ENCODE data around the gene PACSIN1. TPM values are rescaled to one million over a fixed set of nuclear protein-coding genes. Genes with fewer than 3 reads are reported as not detected.

PACSIN1 gene
- total RNA-seq, 4 donors from 2014 or later, result 1.2 TPM; not detected in 2

- no peaks in the 10 kb centered on the region for H3K4me1 ChIP-seq
- ATAC-seq, result no peak
- H3K27ac ChIP-seq, result no peak overlapping the region
- peaks cover 3% of the 10 kb centered on the region for H3K27me3 ChIP-seq
- no CpG with 5 or more reads among the region's 2 CpGs for WGBS, 2 donors (ENCODE audit: low coverage in 1 of 2)
- no peak overlapping the region for H3K4me3 ChIP-seq
- H3K9me3 ChIP-seq, result no peaks in the 10 kb centered on the region
- no peak for TF ChIP-seq POLR2A (IDR thresholded peaks at IDR 0.05)
- no peaks in the 10 kb centered on the region for H3K36me3 ChIP-seq
Observed at GRCh38 chr6:34457382-34457741, 8.5 kb upstream of the PACSIN1 start.

GRCh38 chr6:34457742-34458735 lies 7.8 kb upstream of the PACSIN1 start:
- H3K9me3 ChIP-seq, result no peaks in the 10 kb centered on the region
- H3K4me3 ChIP-seq, result no peak overlapping the region
- ATAC-seq, result no peak
- peaks cover 3% of the 10 kb centered on the region for H3K27me3 ChIP-seq
- TF ChIP-seq POLR2A (IDR thresholded peaks at IDR 0.05) (no peak), EP300 (IDR thresholded peaks at IDR 0.05) (no peak), CTCF (IDR thresholded peaks at IDR 0.05) (no peak), POLR2AphosphoS5 (IDR thresholded peaks at IDR 0.05) (no peak)
- no peaks in the 10 kb centered on the region for H3K4me1 ChIP-seq
- H3K27ac ChIP-seq, result no peak overlapping the region
- 78 to 100% methylated on average over 1 to 4 of the region's 14 CpGs for WGBS, 2 donors (ENCODE audit: low coverage in 1 of 2)
- no peaks in the 10 kb centered on the region for H3K36me3 ChIP-seq

- H3K27ac ChIP-seq, result no peak overlapping the region
- TF ChIP-seq EP300 (IDR thresholded peaks at IDR 0.05) (no peak), POLR2A (IDR thresholded peaks at IDR 0.05) (no peak), CTCF (IDR thresholded peaks at IDR 0.05) (peak in 3 of 4 experiments; percentile 10 to 50 (median 43))
- H3K36me3 ChIP-seq, result no peaks in the 10 kb centered on the region
- 22 to 42% methylated on average over 3 of the region's 6 CpGs for WGBS, 2 donors (ENCODE audit: low coverage in 1 of 2)
- ATAC-seq, result no peak
- H3K4me1 ChIP-seq, result no peaks in the 10 kb centered on the region
- H3K4me3 ChIP-seq, result no peak overlapping the region
- no peaks in the 10 kb centered on the region for H3K9me3 ChIP-seq
- peaks cover 20% of the 10 kb centered on the region for H3K27me3 ChIP-seq
Observed at GRCh38 chr6:34459899-34460593, 5.8 kb upstream of the PACSIN1 start.

GRCh38 chr6:34460796-34461507 lies 4.9 kb upstream of the PACSIN1 start:
- ATAC-seq, result no peak
- peaks cover 0 to 9% (median 5%) of the 10 kb centered on the region in 3 donors for H3K4me1 ChIP-seq
- H3K9me3 ChIP-seq, result no peaks in the 10 kb centered on the region
- 80 to 95% methylated on average over 1 to 3 of the region's 5 CpGs for WGBS, 2 donors (ENCODE audit: low coverage in 1 of 2)
- H3K36me3 ChIP-seq, result no peaks in the 10 kb centered on the region
- no peak overlapping the region for H3K4me3 ChIP-seq
- H3K27ac ChIP-seq, result no peak overlapping the region
- TF ChIP-seq EP300 (IDR thresholded peaks at IDR 0.05) (no peak), POLR2A (IDR thresholded peaks at IDR 0.05) (no peak), CTCF (IDR thresholded peaks at IDR 0.05) (no peak), POLR2AphosphoS5 (IDR thresholded peaks at IDR 0.05) (no peak)
- H3K27me3 ChIP-seq, result peaks cover 29% of the 10 kb centered on the region

GRCh38 chr6:34462010-34462409 lies 3.9 kb upstream of the PACSIN1 start:
- Histone ChIP-seq H3K36me3 (no peaks in the 10 kb centered on the region), H3K27me3 (peaks cover 40% of the 10 kb centered on the region), H3K9me3 (no peaks in the 10 kb centered on the region), H3K27ac (no peak overlapping the region), H3K4me1 (peaks cover 0 to 13% (median 8%) of the 10 kb centered on the region in 3 donors), H3K4me3 (no peak overlapping the region)
- TF ChIP-seq POLR2AphosphoS5 (IDR thresholded peaks at IDR 0.05) (no peak), CTCF (IDR thresholded peaks at IDR 0.05) (no peak), EP300 (IDR thresholded peaks at IDR 0.05) (no peak), POLR2A (IDR thresholded peaks at IDR 0.05) (no peak)
- 56 to 61% methylated on average over 5 to 6 of the region's 6 CpGs for WGBS, 2 donors (ENCODE audit: low coverage in 1 of 2)
- ATAC-seq, result no peak
